ENCODE measurements around the gene WDR88.
"Not testable (repeated sequence)": the region's sequence is repeated elsewhere in the genome, so short reads cannot be mapped to it uniquely, and the experiment has no call there.

DNA sequence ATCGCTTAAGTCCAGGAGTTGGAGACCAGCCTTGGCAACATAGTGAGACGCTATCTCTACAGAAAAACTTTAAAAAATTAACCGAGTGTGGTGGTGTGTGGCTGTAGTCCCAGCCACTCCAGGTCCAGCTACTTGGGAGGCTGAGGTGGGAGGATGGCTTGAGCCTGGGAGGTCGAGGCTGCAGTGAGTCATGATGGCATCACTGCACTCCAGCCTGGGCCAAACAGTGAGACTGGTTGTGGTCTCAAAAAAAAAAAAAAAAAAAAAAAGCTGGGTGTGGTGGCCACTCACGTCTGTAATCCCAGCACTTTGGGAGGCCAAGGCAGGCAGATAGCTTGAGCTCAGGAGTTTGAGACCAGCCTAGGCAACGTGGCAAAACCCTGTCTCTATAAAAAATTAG is 34.1 kb downstream of the WDR88 start:
- TF ChIP-seq EP300, POLR2AphosphoS5 (IDR thresholded peaks at IDR 0.05): not testable (repeated sequence)
